HCT116 (cell line): Measurements from ENCODE around the gene PIM3.
"Not testable (repeated sequence)": the region's sequence is repeated elsewhere in the genome, so short reads cannot be mapped to it uniquely, and the experiment has no call there.

Experiments
- CTCF ChIP-seq, 3 experiments: fragments of 200-600 bp in 1 of 3; sonication (generic) in 1 of 3; IDR thresholded peaks in 2 of 3; conservative IDR thresholded peaks in 1 of 3; 2 replicates each; pipeline ENCODE4 v1.5.1; 2012 to 2017; ENCODE audit warnings: low read depth in 2 of 3, low read length in 2 of 3, antibody characterized with exemption in 1 of 3, borderline replicate concordance in 1 of 3, control low read depth in 1 of 3, mild to moderate bottlenecking in 1 of 3, mixed read lengths in 1 of 3, mixed run types in 1 of 3, moderate library complexity in 1 of 3; ENCODE audit not compliant: insufficient read depth in 1 of 3
- EZH2 ChIP-seq: fragments of 200-600 bp; sonication (generic); IDR thresholded peaks from 2 replicates; pipeline ENCODE4 v1.6.1; 2017; ENCODE audit warnings: antibody characterized with exemption, mixed run types
- ZNF274 ChIP-seq: fragments of 200-500 bp; sonication (Bioruptor generic); IDR thresholded peaks from 2 replicates; pipeline ENCODE4 v1.6.1; 2014; ENCODE audit warnings: mild to moderate bottlenecking, low read depth, low read length, inconsistent platforms

GRCh38 chr22:49981799-49982198, 21.2 kb downstream of the PIM3 start:
- TF ChIP-seq CTCF (IDR thresholded peaks at IDR 0.05 in 2 of 3, conservative IDR thresholded peaks at IDR 0.05 in 1 of 3; ENCODE audit: borderline replicate concordance in 1 of 3, insufficient read depth in 1 of 3, low read depth in 2 of 3, low read length in 2 of 3); ZNF274; EZH2: not testable (repeated sequence)
